Loucy (cell line): ENCODE results near the gene OGDH.

Source experiments
- H2AFZ ChIP-seq: fragments of 200-600 bp; sonication (generic); 2 replicates; pipeline ENCODE4 v1.6.0; 2016; ENCODE audit warnings: antibody characterized with exemption, mild to moderate bottlenecking, low read length, moderate library complexity
- H3F3A ChIP-seq: fragments of 200-600 bp; 2 replicates; pipeline ENCODE4 v1.6.0; 2016; ENCODE audit warnings: antibody characterized with exemption, low read depth, mild to moderate bottlenecking
- H3K27me3 ChIP-seq: fragments of 200-600 bp; sonication (generic); 2 replicates; pipeline ENCODE4 v1.6.1; 2014; ENCODE audit warnings: low read length, mild to moderate bottlenecking; ENCODE audit not compliant: insufficient read depth, poor library complexity, severe bottlenecking
- H3K36me3 ChIP-seq: fragments of 200-600 bp; sonication (generic); 2 replicates; pipeline ENCODE4 v1.6.1; 2016; ENCODE audit warnings: low read length; ENCODE audit not compliant: insufficient read depth
- H3K4me1 ChIP-seq: fragments of 200-600 bp; sonication (generic); 2 replicates; pipeline ENCODE4 v1.5.1; 2014; ENCODE audit warnings: low read length, mild to moderate bottlenecking; ENCODE audit not compliant: insufficient read depth, poor library complexity, severe bottlenecking
- H3K4me2 ChIP-seq: fragments of 200-600 bp; sonication (generic); 2 replicates; pipeline ENCODE4 v1.6.0; 2014; ENCODE audit warnings: antibody characterized with exemption, low read length, low read depth, mild to moderate bottlenecking; ENCODE audit not compliant: poor library complexity, severe bottlenecking
- H3K4me3 ChIP-seq: fragments of 200-600 bp; sonication (generic); 2 replicates; pipeline ENCODE4 v1.5.1; 2014; ENCODE audit warnings: low read length, mild to moderate bottlenecking, mixed read lengths; ENCODE audit not compliant: poor library complexity, severe bottlenecking
- H3K79me2 ChIP-seq: fragments of 200-600 bp; sonication (generic); 2 replicates; pipeline ENCODE4 v1.6.1; 2014; ENCODE audit warnings: low read length; ENCODE audit not compliant: insufficient read depth
- H3K9ac ChIP-seq: fragments of 200-600 bp; sonication (generic); 2 replicates; pipeline ENCODE4 v1.6.0; 2014; ENCODE audit warnings: mild to moderate bottlenecking, low read depth, low read length, moderate library complexity; ENCODE audit not compliant: poor library complexity, severe bottlenecking
- H3K9me2 ChIP-seq: fragments of 200-600 bp; sonication (generic); replicated peaks from 2 replicates; pipeline ENCODE4 v1.6.1; 2016; ENCODE audit warnings: low read depth, low read length, mixed read lengths
- H3K9me3 ChIP-seq: fragments of 200-600 bp; sonication (generic); 2 replicates; pipeline ENCODE4 v1.6.1; 2014; ENCODE audit warnings: mild to moderate bottlenecking, antibody characterized with exemption, low read length, low read depth; ENCODE audit not compliant: insufficient read depth
- H4K20me1 ChIP-seq: fragments of 200-600 bp; sonication (generic); 2 replicates; pipeline ENCODE4 v1.6.0; 2014; ENCODE audit warnings: antibody characterized with exemption, low read length, mild to moderate bottlenecking; ENCODE audit not compliant: insufficient read depth, poor library complexity, severe bottlenecking
- EZH2phosphoT487 ChIP-seq: fragments of 200-600 bp; IDR thresholded peaks from 2 replicates; pipeline ENCODE4 v1.6.1; 2018; ENCODE audit warnings: antibody characterized with exemption, mild to moderate bottlenecking, moderate library complexity, borderline replicate concordance
- TF ChIP-seq, protein P1 (sequence below): fragments of 200-600 bp; sonication (generic); conservative IDR thresholded peaks from 2 replicates; pipeline ENCODE4 v1.5.1; 2014; ENCODE audit warnings: mild to moderate bottlenecking, antibody characterized with exemption, low read length

OGDH gene

GRCh38 chr7:44752822-44753221, 146.4 kb downstream of the OGDH start:
- peaks cover 13% of the 10 kb centered on the region; the same call in 1 of the 2 replicates for H3K36me3 ChIP-seq
- H3K9me2 ChIP-seq, result no peaks in the 10 kb centered on the region
- H3K9me3 ChIP-seq, result no peaks in the 10 kb centered on the region
- H3K9ac ChIP-seq, result no peak overlapping the region
- H3K27me3 ChIP-seq, result no peaks in the 10 kb centered on the region
- TF ChIP-seq, protein P1, sequence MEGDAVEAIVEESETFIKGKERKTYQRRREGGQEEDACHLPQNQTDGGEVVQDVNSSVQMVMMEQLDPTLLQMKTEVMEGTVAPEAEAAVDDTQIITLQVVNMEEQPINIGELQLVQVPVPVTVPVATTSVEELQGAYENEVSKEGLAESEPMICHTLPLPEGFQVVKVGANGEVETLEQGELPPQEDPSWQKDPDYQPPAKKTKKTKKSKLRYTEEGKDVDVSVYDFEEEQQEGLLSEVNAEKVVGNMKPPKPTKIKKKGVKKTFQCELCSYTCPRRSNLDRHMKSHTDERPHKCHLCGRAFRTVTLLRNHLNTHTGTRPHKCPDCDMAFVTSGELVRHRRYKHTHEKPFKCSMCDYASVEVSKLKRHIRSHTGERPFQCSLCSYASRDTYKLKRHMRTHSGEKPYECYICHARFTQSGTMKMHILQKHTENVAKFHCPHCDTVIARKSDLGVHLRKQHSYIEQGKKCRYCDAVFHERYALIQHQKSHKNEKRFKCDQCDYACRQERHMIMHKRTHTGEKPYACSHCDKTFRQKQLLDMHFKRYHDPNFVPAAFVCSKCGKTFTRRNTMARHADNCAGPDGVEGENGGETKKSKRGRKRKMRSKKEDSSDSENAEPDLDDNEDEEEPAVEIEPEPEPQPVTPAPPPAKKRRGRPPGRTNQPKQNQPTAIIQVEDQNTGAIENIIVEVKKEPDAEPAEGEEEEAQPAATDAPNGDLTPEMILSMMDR, result no peak
- TF ChIP-seq EZH2phosphoT487, result no peak
- no peak overlapping the region for H3K4me2 ChIP-seq
- H3K4me1 ChIP-seq, result peaks cover 33% of the 10 kb centered on the region
- H4K20me1 ChIP-seq, result peaks cover 24% of the 10 kb centered on the region
- no peak overlapping the region for H2AFZ ChIP-seq
- H3K79me2 ChIP-seq, result peaks cover 70% of the 10 kb centered on the region
- H3F3A ChIP-seq, result no peaks in the 10 kb centered on the region
- no peak overlapping the region for H3K4me3 ChIP-seq

DNA sequence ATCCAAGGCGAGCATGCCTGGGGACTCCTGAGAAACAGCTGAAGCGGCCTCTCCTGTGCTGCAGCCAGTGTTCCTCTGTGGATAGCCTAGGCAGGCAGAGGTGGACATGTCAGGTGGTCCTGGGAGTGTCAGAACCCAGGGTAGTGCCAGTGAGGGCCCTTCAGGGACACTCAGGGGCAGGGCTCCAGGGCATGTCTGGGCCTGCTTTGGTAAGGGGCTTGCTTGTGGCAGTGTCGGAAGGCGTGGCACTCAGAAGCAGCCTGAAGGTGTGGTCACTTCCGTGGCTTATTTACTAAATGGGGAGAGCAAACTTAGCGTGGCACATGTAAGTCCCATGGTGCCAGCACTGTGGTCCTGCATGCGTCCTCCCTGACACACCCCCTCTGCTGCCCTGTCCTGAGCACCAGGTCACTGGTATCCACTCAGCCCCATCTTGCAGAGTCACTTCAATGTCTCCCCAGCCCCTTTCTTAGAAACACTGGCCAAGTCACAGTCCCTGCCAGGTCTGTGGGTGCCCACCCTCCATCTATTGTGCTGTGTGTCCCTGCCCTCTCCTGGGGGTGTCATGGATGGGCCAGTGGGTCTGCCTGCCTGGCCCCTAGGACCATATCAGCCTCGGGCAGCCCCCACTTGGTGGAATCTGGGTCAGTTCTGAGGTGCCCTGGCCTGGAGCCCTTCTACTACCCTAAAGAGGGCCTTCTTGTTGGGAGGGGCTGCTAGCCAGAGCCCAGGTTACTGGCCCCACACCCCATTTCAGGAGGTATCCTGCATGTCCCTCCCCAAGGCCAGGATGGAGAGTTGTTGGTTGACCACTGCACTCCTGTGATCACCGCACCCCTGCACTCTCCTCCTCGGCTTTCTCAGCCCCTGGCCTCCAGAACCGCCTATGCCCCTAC, 148.6 kb downstream of the OGDH start:
- no peak overlapping the region for H3K4me3 ChIP-seq
- no peak for TF ChIP-seq EZH2phosphoT487
- TF ChIP-seq, protein P1, result no peak

GRCh38 chr7:44755698-44756627, 149.5 kb downstream of the OGDH start:
- H3K4me2 ChIP-seq, result peak overlapping the region; percentile 5
- H3K4me3 ChIP-seq, result no peak overlapping the region
- no peaks in the 10 kb centered on the region for H3F3A ChIP-seq
- peaks cover 4% of the 10 kb centered on the region for H4K20me1 ChIP-seq
- H2AFZ ChIP-seq, result no peak overlapping the region
- H3K9me3 ChIP-seq, result no peaks in the 10 kb centered on the region
- H3K27me3 ChIP-seq, result no peaks in the 10 kb centered on the region
- H3K9me2 ChIP-seq, result no peaks in the 10 kb centered on the region
- no peak for TF ChIP-seq EZH2phosphoT487
- TF ChIP-seq, protein P1, result no peak
- H3K36me3 ChIP-seq, result peaks cover 34% of the 10 kb centered on the region; the same call in 1 of the 2 replicates
- peaks cover 48% of the 10 kb centered on the region for H3K79me2 ChIP-seq
- peaks cover 16% of the 10 kb centered on the region for H3K4me1 ChIP-seq
- H3K9ac ChIP-seq, result peak overlapping the region; percentile 44

More for the DNA sequence above, 148.6 kb downstream of the OGDH start:
- Histone ChIP-seq H3K27me3 (no peaks in the 10 kb centered on the region), H2AFZ (no peak overlapping the region), H3K4me1 (peaks cover 25% of the 10 kb centered on the region), H3F3A (no peaks in the 10 kb centered on the region), H3K79me2 (peaks cover 57% of the 10 kb centered on the region), H3K9ac (peak overlapping the region; percentile 44), H3K9me3 (no peaks in the 10 kb centered on the region), H3K36me3 (peaks cover 25% of the 10 kb centered on the region; the same call in 1 of the 2 replicates), H3K4me2 (no peak overlapping the region), H4K20me1 (peaks cover 13% of the 10 kb centered on the region), H3K9me2 (no peaks in the 10 kb centered on the region)
